Stimulated activated CD4-positive, alpha-beta T cell treated with anti-CD3 and anti-CD28 coated beads, Interleukin-15, amount 100 ng/mL, for 48 hours (primary cell): ENCODE results near the gene TVP23C.
"Not testable (repeated sequence)": the region's sequence is repeated elsewhere in the genome, so short reads cannot be mapped to it uniquely, and the experiment has no call there.

ENCODE experiments used
- DNase-seq, 2 donors: peaks; one replicate each; pipeline ENCODE4 v3.0.0-alpha.2; 2020; ENCODE audit warnings: low read depth in 2 of 2

The TVP23C gene

DNA sequence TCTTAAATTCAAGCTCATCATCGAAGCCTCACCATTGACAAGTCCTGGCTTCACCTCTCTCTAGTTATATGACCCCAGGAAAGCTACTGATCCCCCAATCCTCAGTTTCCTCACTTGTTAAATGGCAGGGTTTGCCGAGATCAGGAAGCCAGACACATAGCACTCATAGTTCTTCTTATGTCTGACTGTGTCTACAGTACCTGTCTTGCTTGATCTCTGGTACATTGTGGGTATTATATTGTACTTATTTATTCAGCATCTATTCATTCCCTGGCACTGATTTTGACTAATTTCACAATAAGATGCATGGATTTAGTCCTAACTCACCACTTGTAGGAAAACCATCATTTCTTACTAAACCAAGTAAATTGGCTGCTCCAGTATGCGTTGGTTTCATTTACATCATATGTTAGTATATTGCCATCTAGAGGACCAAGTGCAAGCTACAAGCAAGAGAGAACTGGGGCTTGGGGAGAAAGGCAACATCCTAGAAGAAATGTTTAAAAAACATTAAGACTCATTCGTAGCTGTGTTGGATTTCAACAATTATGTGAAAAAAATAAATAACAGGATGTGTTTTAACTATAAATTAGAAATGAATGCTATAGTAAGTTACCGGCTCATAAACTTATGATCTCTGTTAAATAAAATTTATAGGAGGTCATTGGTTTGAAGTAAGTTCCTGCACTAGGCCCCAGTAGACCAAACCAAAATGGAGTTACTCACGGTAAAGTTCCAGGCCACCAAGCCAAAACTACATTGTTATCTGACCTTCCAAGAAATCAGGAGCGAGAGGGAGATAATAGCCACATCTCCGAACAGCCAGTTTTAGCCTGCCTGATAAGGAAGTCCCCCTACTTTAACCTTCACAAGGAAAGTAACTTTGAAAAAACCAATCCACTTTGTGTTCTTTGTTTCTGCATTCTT, 36.7 kb downstream of the TVP23C start:
- not testable (repeated sequence) for DNase-seq

DNA sequence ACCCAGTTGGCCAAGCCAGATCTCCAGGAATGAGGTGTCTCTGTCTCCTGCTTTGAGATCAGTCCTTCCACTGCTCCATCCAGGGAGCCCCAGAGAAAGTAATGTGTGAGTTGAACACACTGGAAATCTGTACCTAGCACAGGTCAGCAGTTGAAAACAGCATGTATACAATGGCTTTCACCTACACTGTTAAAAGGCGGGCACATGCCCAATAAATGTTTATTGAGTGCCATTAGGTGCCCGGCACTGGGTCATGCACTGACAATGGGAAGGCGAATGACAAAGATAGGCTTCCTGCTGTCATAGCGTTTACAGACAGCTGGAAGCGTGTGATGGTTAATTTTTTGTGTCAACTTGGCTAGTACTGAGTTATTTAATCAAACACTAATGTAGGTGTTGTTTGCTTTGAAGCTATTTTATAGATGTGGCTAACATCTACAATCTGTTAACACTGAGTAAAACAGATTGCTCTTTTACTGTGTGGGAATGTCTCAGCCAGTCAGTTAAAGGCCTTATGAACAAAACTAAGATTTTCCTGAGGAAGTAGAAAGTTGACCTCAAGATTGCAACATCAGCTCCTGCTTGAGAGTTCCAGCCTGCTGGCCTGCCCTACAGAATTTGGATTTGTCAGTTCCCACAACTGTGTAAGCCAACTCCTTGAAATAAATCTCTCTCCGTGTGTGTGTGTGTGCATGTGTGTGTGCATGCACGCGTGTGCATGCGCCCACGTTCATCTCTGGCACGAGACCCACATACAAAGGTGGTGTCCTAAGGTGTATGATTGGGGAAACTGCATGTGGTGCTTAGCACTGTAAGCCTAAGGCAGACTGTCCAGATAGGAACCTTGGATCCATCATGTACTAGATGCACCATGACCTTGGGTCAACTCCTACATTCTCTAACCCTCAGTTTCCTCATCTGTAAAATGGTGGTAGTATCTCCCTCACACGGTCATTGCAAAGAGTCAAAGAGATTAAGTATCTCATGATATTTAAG, 38.0 kb downstream of the TVP23C start:
- DNase-seq: not testable (repeated sequence)

DNA sequence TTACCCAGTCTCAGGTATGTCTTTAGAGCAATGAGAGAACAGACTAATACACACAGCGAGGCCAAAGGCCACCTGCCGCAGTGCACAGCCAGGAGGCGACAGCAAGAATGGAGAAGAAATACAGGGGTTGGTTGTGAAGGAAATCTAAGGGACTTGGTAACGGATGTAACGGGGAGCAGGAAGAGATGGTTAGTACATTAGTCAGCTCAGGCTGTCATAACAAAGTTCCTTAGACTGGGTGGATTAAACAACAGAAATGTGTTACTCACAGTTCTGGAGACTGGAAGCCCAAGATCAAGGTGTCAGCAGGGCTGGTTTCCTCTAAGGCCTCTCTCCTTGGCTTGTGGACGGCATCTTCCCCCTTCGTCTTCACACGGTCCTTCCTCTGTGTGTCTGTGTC, 47.1 kb downstream of the TVP23C start:
- DNase-seq: no peak

DNA sequence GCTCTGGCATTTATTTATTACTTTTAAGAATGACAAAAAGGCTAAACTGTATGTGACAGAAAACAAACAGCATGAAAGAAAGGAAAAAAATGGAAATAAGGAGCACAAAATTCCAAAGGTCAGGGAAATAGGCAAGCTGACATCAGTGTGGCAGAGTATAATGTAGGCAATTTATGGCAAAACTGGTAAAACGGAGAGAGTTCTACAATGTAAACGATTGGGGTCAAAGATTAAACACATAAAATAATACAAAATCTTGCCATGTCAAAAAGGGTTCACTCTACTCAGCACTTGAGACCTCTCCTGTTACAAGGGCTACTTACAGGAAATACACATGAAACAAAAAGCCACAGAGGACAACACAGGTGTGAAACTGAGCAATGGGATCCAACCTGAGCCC, 48.8 kb downstream of the TVP23C start:
- DNase-seq: no peak

DNA sequence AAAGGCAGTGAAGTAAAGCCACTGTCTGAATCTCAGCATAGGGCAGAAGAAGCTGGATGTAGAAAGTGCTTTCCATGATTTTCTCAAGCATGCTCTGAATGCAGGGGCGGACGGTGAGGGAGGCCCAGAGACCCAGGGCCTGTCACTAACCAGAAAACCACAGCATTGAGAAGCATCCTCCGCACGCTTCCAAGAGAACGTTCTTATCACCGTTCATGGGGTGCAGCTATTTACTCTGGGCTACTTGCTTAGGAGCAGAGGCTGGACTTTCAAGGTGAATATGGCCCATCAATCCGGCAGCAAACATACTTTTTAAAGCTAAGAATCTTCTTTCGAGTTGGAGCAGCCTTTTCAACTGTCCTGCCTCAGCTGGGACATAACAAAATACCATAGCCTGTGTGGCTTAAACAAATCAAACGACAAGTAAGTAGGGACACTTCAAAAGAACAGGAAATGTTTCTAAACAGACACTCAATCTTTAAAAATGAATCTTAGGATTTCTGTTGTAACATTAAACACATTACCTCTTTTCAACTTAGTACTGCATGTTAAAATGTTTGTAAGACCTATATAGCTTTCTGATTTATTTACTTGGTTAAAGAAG, 49.3 kb downstream of the TVP23C start:
- DNase-seq: no peak

DNA sequence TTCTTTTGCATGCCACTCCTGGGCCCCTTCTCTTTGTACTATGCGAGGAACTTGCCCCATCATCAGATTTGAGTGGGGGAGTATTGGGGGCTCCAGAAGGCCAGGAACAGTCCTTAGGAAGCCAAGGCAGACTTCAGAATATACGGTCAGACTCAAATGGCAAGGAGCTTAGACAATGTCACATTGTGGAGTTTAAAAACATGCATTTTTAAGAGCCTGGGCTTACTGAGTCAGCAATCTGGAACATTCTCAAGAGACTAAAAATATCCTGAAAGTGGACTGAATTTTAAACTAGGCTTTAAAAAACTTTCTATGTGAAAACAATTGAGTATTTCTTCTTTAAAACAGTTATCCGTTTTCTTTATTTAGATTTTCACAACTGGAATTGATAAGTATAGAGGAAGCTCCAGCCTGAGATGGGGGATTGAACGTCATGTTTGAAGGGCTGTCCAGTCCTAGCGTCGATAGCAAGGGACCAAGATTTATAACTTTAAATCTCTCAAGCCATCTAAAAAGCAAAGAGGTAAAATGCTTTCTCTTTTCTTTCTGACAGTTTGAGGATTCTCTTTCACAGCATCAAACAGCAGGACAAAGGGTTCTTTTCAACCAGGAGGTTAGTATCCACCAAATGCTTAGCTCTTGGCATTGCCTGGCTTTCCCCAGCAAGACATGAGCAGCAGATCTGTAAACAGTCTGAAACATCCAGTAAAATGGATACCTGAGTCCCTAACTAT, 50.1 kb downstream of the TVP23C start:
- DNase-seq: no peak

DNA sequence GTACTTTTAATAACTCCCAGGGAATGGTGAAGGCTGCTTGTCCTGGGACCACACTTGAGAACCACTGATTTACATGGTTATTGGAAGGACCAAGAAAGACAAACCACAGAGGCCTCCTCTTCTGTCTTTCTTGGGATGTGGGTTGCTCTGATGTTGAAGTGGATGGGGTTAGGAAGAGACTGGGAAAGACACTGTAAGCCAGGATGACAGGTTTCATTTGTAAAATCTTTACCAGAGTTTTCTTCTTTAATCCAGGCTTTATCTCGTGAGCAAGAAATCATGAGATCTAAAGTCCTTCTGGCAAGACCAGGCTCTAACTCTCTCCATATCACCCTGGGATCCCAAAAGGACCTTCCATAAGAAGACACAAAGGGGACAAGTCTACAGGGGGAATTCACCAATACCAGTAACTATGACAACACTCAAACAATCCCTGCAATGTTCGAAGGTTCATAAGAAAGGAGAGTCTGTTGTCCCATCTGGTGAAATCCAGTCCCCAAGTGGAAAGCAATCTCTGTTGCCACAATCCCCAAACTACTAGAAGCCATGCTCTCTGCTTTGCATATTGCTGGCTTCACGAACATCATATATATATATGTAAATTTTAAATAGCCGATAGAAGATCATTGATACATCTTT, 51.1 kb downstream of the TVP23C start:
- no peak for DNase-seq

DNA sequence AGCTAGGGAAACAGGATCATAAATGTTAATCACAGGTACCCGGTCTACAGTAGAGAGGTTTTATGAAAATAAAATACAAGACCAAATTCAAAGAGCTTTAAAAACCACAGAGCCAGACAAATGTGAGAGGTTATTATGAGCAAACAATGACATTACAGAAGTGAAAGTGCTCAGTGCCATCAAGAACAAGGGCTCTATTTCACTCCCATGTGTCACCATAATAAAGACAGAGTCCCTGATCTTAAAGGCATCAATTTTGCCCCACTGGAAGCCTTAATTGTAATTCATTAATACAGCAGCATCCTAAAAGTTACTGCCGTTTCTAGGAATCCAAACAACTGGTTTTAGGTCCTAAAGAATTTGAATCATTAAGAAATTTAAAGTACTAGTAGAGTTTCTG, 52.1 kb downstream of the TVP23C start:
- no peak for DNase-seq

DNA sequence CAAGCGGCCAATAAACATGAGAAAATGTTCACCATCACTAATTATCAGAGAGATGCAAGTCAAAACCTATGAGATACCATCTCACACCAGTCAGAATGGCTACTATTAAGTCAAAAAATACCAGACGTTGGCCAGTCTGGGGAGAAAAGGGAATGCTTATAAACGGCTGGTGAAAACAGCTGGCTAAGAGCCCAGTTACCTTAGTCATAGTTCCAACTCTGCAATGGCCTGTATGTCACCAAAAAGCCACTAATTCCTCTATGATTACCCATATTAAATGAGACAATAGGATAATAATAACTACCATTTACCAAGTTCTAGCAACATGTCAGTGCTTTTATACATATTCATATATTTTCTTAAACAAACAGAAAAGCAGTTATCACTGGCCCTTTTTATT, 52.9 kb downstream of the TVP23C start:
- DNase-seq: no peak

DNA sequence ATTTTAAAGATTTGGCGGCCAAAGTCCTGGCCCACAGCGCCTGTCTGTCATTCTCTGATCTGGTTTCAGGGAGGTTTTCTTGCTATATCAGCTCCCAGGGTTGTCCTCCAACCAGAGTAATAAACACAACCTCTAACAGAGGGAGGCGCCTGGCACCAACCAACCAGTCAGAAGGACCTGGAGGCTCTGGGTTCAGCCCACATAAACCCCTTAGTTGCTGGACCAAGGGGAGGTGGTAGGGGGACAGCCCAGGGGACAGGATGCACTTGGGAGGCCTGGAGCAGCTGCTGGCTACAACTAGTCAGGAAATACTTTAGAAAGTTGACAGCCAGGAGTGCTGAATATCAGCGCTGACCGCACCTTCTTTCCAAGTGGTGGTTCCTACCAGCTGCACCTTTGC, 54.2 kb downstream of the TVP23C start:
- DNase-seq: no peak

DNA sequence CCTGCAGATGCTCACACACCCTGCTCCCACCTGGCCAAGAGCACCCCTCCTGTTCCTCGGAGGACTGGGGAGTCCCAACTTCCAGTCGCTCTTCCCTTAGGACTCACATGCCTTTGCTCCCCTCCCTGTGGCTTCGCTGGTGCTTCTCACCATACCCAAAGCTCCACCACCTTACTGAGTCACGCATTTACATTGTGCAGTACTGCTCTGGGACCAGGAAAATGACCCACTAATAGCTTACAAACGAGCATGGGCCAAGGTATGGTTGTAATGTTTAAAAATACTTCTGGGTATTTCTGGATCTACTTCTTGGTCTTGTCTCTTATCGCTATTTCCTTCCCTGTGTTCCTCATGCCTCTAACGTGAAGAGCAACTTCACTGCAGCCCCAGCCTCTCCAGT, 54.8 kb downstream of the TVP23C start:
- no peak for DNase-seq

DNA sequence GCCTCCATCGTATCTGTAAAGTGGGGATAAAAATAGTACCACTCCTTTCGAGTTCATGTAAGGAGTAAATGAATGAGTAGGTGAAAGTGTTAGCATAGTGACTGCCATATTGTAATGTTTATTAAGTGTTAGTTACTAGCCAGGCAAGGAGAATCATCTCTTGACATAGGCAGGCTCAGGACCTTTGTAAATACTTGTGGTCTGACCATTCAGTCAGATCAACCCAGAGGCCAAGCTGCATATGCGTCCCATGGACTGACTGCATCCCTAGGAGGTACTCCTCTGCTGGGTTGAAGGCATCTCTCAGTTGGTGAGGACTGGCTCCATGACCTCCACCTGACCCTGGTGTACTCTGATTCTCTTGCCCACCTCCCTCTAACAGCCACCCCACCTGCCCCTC, 55.4 kb downstream of the TVP23C start:
- DNase-seq: no peak

DNA sequence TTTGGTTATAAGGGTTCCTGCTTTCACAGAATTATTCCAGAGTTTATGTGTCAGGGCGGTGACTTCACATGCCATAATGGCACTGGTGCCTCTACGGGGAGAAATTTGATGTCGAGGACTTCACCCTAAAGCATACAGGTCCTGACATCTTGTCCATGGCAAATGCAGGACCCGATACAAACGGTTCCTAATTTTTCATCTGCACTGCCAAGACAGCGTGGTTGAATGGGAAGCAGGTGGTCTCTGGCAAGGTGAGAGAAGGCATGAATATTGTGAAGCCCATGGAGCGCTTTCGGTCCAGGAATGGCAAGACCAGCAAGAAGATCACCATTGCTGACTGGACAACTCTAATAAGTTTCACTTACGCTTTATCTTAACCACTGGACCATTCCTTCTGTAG, 56.3 kb downstream of the TVP23C start:
- no peak for DNase-seq

DNA sequence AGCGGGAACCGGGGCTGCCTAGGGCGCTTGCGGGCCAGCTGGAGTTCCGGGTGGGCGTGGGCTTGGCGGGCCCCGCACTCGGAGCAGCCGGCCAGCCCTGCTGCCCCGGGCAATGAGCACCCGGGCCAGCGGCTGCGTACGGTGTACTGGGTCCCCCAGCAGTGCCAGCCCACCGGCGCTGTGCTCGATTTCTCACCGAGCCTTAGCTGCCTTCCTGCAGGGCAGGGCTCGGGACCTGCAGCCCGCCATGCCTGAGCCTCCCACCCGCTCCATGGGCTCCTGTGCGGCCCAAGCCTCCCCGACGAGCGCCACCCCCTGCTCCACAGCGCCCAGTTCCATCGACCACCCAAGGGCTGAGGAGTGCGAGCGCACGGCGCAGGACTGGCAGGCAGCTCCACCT, 57.6 kb downstream of the TVP23C start:
- DNase-seq: not testable (repeated sequence)

DNA sequence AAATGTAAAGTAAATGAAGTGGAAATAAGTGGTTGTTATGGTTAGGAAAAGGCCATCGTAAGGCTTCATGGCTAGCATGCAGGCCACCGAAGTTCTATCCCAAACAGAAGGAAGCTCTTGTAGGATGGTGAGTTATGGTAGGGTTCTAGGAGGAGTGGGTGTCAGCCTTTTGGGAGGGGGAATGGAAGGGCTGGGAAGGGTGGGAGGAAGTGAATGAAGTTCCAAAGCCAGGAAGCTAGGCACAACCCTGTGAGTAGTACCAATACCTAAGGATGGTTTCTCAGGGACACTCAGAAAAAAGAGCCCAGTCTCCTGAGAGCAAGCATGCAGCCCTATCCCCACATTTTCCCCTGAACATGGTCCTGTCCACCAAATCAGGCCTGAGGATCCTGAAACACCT, 59.6 kb downstream of the TVP23C start:
- no peak for DNase-seq

DNA sequence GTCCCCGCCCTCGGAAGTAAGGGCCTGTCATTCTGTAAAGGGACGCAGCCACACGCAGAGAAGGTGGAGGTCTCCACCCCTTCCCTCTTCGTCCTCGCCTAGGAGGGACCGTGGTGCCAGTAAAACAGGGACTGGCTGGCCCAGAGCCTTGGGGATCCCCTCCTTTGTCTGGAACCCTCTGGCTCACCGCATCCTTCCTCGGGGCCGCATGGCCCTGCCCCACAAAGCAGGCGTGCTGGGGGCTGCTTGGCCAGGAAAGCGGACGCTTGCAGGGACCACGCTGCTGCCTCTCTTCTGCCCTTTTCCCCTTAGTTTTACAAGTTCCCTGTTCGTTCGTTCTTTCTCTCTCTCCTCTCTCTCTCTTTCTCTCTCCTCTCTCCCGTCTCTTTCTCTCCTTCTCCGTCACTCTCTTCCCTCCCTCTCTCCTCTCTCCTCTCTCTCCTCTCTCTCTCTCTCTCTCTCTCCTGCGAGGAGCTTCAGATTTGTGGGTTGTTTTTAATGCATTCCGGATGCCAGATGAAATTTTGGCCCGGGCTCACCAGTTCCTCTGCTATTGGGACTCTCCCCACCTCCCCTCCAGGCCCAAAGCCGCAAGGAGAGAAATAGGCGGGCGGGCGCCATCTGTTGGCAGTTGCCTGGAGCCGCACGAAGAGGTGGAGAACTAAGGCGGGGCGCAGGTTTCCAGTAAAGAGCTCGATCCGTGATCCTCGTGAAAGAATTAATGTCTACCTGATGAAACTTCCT, 60.7 kb downstream of the TVP23C start:
- peak; percentile 68 to 74 for DNase-seq

DNA sequence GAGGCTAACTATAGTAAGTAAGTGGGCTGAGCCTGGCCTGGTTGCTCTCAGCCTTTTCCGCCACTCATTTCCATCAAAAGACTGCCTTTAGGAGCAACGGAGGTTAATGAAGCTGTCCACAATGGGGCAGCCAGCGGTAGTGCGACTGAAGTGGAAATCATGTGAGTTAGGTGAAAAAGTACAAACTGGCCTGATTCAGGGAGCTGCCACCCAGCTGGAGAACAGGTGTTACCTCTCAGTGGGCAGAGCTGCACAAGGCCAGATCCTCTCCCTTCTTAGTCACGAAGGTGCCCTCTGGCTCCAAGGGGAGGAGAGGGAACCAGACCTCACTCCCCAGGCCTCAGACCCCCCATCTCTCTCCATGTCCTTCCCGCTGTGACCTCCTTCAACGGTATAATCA, 61.5 kb downstream of the TVP23C start:
- no peak for DNase-seq

DNA sequence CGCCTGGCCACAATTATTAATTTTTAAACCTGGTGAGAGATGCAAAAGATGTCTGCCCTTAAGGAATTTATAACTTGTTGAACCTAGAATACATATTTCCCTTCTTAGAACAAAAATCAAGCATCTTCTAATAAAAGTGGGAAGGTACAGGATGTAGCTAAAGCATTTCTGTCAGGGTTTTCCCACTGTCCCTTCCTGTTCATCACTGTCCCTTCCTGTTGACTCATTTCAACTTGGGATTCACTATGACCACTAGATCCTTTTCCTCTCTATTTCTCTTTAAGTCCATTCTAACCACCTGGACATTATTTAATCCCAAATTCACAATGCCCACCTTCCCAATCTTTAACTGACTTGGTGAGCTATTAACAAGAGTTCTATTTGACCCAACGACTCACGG, 62.0 kb downstream of the TVP23C start:
- no peak for DNase-seq

DNA sequence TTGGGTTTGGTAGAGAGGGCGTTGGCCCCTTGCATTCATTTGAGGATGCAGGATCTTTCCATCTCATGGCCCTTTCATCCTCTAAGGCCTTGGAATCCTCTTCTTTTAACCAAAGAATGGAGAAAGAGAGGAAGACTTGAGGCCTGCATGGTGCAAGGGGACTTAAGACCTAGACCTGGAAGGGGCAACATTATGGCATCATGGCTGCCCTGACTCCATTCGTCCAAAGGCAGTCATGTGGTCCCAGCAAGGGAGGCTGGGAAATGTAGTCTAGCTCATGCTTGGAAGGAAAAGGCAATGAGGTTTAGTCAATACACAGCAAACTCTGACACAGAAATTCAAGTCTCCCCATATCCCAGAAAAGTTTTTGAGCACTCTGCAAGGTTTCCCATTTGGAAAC, 65.2 kb downstream of the TVP23C start:
- DNase-seq: no peak
